ENCODE results near the gene PTK7.

PTK7 gene

DNA sequence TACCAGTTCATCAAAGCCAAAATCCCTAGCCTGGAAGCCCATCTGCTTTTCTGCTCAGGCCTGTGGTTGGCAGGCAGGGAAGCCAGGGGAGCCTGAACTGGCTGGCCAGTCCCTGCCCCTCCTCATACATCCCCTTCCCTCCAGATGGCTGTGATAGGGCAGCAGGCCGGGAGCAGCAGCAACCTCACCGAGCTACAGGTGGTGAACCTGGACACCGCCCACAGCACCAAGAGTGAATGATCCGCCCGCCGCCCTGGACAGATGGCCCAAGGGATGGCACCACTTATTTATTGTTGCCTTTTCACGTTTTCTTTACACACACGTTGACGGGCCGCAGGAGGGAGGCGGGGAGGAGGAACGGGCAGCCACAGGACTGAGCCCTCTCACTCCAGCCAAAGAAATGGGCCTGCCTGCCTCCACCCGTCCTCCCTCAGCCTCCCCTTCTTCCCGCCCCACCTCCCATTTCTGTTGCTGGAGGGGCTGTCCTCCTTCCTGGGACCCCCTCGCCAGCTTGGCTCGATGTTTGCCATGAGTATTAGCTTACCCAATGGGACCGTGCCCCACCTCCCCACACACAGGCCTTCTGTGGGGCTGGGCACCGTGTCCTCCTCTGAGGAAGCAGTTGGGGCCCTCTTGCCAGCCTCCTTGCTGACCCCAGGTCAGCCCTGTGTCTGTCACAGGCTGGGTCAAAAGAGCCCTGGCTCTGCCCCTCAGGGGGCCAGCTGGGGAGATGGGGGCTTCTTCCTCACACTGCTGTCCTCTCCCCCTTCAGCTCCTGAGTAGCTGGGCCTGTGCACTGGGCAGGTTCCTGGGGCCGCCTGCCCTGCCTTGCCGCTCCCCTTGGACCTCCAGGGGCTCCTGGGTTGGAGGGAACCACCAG is 103.1 kb downstream of the PTK7 start:
- Histone ChIP-seq H3K79me2 (ENCODE audit: insufficient read depth, low read length) (peaks cover 46% of the 10 kb centered on the region), H3K4me3 (ENCODE audit: low read length, poor library complexity, severe bottlenecking) (no peak overlapping the region), H3K9me3 (ENCODE audit: insufficient read depth, low read depth, low read length) (no peaks in the 10 kb centered on the region), H4K20me1 (ENCODE audit: insufficient read depth, low read length, poor library complexity, severe bottlenecking) (peaks cover 23% of the 10 kb centered on the region), H3K27me3 (ENCODE audit: insufficient read depth, low read length, poor library complexity, severe bottlenecking) (no peaks in the 10 kb centered on the region), H3K36me3 (ENCODE audit: insufficient read depth, low read length) (peaks cover 42% of the 10 kb centered on the region; the same call in 1 of the 2 replicates), H3K9ac (ENCODE audit: low read depth, low read length, poor library complexity, severe bottlenecking) (no peak overlapping the region), H3K4me1 (ENCODE audit: insufficient read depth, low read length, poor library complexity, severe bottlenecking) (peaks cover 39% of the 10 kb centered on the region), H3K4me2 (ENCODE audit: low read depth, low read length, poor library complexity, severe bottlenecking) (no peak overlapping the region), H2AFZ (ENCODE audit: low read length) (no peak overlapping the region), H3K9me2 (replicated peaks; ENCODE audit: low read depth, low read length) (no peaks in the 10 kb centered on the region), H3F3A (ENCODE audit: low read depth) (peaks cover 16% of the 10 kb centered on the region)
- no peak for TF ChIP-seq EZH2phosphoT487 (IDR thresholded peaks at IDR 0.05; ENCODE audit: borderline replicate concordance)
- TF ChIP-seq, protein P1, sequence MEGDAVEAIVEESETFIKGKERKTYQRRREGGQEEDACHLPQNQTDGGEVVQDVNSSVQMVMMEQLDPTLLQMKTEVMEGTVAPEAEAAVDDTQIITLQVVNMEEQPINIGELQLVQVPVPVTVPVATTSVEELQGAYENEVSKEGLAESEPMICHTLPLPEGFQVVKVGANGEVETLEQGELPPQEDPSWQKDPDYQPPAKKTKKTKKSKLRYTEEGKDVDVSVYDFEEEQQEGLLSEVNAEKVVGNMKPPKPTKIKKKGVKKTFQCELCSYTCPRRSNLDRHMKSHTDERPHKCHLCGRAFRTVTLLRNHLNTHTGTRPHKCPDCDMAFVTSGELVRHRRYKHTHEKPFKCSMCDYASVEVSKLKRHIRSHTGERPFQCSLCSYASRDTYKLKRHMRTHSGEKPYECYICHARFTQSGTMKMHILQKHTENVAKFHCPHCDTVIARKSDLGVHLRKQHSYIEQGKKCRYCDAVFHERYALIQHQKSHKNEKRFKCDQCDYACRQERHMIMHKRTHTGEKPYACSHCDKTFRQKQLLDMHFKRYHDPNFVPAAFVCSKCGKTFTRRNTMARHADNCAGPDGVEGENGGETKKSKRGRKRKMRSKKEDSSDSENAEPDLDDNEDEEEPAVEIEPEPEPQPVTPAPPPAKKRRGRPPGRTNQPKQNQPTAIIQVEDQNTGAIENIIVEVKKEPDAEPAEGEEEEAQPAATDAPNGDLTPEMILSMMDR (conservative IDR thresholded peaks at IDR 0.05; ENCODE audit: low read length), result no peak

DNA sequence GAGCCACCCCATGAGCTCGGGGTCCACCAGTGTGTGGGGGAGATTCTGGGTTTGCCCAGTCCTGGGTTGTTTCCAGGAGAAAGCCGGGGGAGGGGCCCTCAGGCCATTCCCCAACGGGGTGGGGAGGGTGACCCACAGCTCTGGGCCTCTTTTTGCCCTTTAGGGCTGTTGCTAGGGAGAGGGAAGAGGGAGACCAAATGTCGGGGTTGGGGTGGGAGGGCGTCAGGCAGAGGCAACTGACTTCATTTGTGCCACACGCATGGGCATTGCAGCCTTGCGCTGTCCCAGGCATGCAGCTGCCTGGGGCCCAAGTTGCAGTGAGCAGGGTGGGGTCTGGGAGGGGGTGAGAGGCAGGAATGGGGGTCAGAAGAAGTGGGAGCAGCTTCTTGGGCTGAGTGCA is 103.9 kb downstream of the PTK7 start:
- peaks cover 17% of the 10 kb centered on the region for H4K20me1 ChIP-seq (ENCODE audit: insufficient read depth, low read length, poor library complexity, severe bottlenecking)
- H3K4me3 ChIP-seq (ENCODE audit: low read length, poor library complexity, severe bottlenecking), result no peak overlapping the region
- H3K9ac ChIP-seq (ENCODE audit: low read depth, low read length, poor library complexity, severe bottlenecking), result no peak overlapping the region
- H3K4me2 ChIP-seq (ENCODE audit: low read depth, low read length, poor library complexity, severe bottlenecking), result no peak overlapping the region
- no peaks in the 10 kb centered on the region for H3K27me3 ChIP-seq (ENCODE audit: insufficient read depth, low read length, poor library complexity, severe bottlenecking)
- H3K9me3 ChIP-seq (ENCODE audit: insufficient read depth, low read depth, low read length), result no peaks in the 10 kb centered on the region
- no peaks in the 10 kb centered on the region for H3K9me2 ChIP-seq (replicated peaks; ENCODE audit: low read depth, low read length)
- no peak for TF ChIP-seq EZH2phosphoT487 (IDR thresholded peaks at IDR 0.05; ENCODE audit: borderline replicate concordance)
- TF ChIP-seq, protein P1 (conservative IDR thresholded peaks at IDR 0.05; ENCODE audit: low read length), result no peak
- H3K4me1 ChIP-seq (ENCODE audit: insufficient read depth, low read length, poor library complexity, severe bottlenecking), result peaks cover 43% of the 10 kb centered on the region
- H3K79me2 ChIP-seq (ENCODE audit: insufficient read depth, low read length), result peaks cover 47% of the 10 kb centered on the region
- no peak overlapping the region for H2AFZ ChIP-seq (ENCODE audit: low read length)
- peaks cover 40% of the 10 kb centered on the region; the same call in 1 of the 2 replicates for H3K36me3 ChIP-seq (ENCODE audit: insufficient read depth, low read length)
- peaks cover 16% of the 10 kb centered on the region for H3F3A ChIP-seq (ENCODE audit: low read depth)

DNA sequence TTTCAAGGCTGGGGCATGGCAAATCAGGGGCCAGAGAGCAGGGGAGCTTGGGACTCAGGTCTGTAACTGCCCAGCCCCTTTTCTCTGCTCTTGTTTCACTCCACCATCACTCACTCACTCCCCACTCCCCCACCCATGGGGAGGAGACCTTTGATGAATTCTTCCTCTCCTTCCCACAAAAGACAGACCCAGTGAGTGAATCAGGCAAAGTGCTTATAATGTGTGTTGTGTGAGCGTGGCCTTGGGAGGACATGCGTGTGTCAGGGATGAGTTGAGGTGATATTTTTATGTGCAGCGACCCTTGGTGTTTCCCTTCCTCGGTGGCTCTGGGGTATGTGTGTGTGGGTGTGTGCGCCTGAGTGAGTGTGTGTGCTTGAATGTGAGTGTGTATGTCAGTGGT is 104.9 kb downstream of the PTK7 start:
- H3F3A ChIP-seq (ENCODE audit: low read depth), result peaks cover 16% of the 10 kb centered on the region
- no peak overlapping the region for H2AFZ ChIP-seq (ENCODE audit: low read length)
- H3K36me3 ChIP-seq (ENCODE audit: insufficient read depth, low read length), result peaks cover 31% of the 10 kb centered on the region; the same call in 1 of the 2 replicates
- peak overlapping the region; percentile 100 for H3K4me3 ChIP-seq (ENCODE audit: low read length, poor library complexity, severe bottlenecking)
- H3K9ac ChIP-seq (ENCODE audit: low read depth, low read length, poor library complexity, severe bottlenecking), result peak overlapping the region; percentile 97
- no peaks in the 10 kb centered on the region for H3K9me2 ChIP-seq (replicated peaks; ENCODE audit: low read depth, low read length)
- peaks cover 42% of the 10 kb centered on the region for H3K79me2 ChIP-seq (ENCODE audit: insufficient read depth, low read length)
- H3K4me2 ChIP-seq (ENCODE audit: low read depth, low read length, poor library complexity, severe bottlenecking), result peak overlapping the region; percentile 96
- no peaks in the 10 kb centered on the region for H3K27me3 ChIP-seq (ENCODE audit: insufficient read depth, low read length, poor library complexity, severe bottlenecking)
- H4K20me1 ChIP-seq (ENCODE audit: insufficient read depth, low read length, poor library complexity, severe bottlenecking), result peaks cover 8% of the 10 kb centered on the region
- TF ChIP-seq, protein P1 (conservative IDR thresholded peaks at IDR 0.05; ENCODE audit: low read length), result no peak
- TF ChIP-seq EZH2phosphoT487 (IDR thresholded peaks at IDR 0.05; ENCODE audit: borderline replicate concordance), result no peak
- no peaks in the 10 kb centered on the region for H3K9me3 ChIP-seq (ENCODE audit: insufficient read depth, low read depth, low read length)
- H3K4me1 ChIP-seq (ENCODE audit: insufficient read depth, low read length, poor library complexity, severe bottlenecking), result peaks cover 42% of the 10 kb centered on the region
